ENCODE measurements around the gene FRAT1.

DNA sequence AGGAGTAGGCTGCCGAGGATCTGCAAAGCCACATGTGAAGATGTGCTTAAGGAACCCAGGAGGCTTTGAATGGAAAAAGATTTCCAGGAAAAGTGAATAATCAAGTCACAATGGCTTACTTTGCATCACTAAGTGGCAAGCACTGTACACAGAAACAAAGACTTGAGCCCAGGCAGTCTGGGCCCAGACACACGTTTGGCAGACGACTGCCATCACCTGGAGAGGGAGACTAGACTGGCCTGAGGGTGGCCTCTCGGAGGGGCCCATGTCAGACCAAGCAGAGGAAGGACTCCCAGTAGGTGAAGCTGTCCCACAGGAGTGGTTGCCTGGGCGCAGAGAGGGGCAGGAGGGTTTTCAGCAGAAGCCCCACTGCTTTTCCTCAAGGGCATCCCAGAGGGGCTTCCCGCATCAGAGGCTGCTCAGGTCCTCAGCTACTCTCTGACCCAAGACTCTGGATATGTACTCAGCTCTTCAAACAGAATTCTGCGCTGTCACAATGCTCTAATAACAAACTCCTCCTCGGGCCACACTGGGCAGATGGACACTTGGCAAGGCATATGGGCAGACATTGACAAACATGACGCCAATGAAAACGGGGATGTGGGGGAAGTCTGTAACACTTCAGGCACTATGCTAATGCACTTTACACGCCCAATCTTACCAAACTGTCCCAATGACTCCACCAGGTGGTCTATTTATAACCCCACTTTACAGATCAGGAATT lies 43.4 kb downstream of the FRAT1 start:
- TF ChIP-seq, protein P1, sequence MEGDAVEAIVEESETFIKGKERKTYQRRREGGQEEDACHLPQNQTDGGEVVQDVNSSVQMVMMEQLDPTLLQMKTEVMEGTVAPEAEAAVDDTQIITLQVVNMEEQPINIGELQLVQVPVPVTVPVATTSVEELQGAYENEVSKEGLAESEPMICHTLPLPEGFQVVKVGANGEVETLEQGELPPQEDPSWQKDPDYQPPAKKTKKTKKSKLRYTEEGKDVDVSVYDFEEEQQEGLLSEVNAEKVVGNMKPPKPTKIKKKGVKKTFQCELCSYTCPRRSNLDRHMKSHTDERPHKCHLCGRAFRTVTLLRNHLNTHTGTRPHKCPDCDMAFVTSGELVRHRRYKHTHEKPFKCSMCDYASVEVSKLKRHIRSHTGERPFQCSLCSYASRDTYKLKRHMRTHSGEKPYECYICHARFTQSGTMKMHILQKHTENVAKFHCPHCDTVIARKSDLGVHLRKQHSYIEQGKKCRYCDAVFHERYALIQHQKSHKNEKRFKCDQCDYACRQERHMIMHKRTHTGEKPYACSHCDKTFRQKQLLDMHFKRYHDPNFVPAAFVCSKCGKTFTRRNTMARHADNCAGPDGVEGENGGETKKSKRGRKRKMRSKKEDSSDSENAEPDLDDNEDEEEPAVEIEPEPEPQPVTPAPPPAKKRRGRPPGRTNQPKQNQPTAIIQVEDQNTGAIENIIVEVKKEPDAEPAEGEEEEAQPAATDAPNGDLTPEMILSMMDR (IDR thresholded peaks at IDR 0.05): no peak
- no peak for TF ChIP-seq ZFX (IDR thresholded peaks at IDR 0.05; ENCODE audit: borderline replicate concordance)
